GM18526 (cell line): ENCODE results near the gene GPR176.

ENCODE experiments used
- POLR2A ChIP-seq: IDR thresholded peaks from 3 replicates; pipeline ENCODE4 v1.6.1; 2011; ENCODE audit not compliant: insufficient read length; ENCODE audit errors: extremely low read depth

The GPR176 gene

DNA sequence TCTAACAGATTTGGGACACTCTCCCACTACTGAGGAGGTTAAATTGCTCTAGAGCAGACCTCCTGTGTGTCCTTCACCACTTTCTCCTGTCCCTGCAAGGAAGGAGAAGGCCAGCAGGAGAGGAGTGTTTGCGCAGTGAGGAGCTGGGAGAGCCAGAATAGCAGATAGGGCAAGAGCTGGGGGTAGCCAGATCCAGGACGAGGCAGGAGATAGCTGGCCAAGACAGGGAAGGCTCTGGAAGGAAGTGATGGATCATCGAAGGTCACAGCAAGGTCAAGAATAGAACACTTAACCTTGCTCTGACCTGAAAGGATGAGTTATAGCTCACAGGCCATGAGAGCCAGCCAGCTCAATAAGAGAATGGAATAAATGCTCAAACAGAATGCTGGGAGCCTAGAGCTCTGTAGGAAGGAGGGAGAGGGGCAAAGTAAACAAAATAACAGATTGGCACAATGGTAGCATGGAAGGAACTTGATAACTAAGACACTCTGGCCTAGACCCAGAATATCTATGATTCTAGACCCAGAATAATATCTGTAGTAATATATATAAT is 99.9 kb downstream of the GPR176 start:
- TF ChIP-seq POLR2A: no peak

DNA sequence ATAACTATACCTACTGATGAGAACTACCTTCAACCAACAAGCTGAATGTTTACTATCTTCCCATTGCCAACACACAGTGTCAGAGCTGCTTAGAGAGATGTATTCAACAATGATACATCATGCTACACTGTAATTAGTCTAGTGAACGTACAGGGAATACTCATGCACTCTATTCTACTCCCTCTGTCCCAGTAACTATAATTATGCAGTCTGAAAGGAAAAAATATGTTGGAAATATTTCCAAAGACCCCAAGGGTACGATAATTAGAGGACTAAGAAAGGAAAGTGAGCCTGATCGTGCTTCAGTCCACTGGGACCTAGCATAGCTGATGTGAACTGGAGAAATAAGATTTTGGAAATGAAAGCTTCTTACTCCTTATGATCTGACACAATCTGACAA is 100.5 kb downstream of the GPR176 start:
- TF ChIP-seq POLR2A: no peak

DNA sequence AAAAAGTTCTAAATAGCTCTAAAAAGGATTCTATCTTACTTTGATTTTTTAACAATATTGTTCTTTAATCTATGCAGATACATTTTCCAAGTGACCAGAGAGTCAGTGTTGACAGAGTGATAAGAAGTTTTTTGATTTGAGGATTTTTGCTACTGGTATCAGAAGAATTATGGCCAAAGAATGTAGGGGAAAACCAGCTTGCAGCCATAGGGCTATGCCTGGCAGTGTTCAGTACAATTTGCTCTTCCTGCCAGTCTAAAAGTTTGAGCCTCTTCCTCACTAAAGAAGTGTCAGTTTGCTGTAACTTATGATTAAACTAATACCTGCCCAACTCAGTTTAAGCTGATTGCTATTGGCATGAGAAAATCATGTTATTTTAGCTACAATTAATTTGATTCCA is 102.2 kb downstream of the GPR176 start:
- TF ChIP-seq POLR2A: no peak

DNA sequence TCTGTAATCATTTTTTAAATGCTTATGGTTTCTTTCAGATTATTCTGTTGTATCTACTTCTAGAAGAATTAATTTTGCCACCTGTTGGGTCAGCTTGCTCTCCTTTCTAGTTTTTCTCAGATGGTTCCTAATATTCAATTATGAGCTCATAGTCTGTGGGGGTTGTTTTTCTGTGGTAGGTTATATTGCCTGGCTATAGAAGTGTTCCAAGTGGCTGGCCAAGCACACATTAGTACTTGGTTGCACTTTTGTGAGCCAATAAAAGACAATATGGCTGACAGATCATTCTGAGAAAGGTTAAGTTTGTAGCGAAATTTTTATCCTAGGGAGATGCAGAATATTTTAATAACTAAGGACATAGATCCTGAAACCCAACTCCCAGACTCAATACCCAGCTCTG is 105.6 kb downstream of the GPR176 start:
- no peak for TF ChIP-seq POLR2A

DNA sequence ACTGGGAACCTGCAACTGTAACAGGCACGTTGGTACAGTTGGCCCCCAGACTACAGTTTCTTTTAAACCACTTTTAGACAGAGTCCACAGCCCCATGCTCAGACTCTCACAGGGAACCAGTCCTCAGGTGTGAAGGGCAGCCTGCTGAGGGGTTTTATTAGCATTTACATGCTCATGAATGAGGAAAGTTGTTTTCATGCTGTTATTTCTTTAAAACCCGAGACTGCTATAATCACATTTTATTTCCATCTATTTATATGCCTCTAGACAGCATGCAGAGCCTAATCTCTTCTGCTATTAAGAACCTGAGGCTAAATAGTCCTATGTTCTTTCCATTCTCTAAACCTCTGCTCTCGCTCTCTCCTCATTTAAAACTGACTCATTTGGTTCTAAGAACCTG is 111.2 kb downstream of the GPR176 start:
- no peak for TF ChIP-seq POLR2A

DNA sequence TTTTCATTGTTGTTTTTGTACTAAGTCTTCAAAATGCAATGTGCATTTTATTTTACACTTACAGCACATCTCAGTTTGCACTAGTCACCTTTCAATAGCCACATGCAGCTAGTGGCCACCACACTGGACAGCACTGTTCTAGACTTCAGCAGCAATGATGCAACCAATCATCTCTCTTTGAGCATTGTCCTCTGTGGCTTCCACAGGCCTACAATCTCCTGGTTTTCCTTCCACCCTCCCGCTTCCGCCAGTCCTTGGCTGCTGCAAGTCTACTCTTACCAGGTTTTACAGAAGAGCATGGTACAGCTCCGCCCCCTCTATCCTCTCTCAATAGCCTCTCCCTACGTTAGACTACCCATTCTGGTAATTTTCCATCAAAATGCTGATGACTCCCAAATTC is 112.3 kb downstream of the GPR176 start:
- no peak for TF ChIP-seq POLR2A

DNA sequence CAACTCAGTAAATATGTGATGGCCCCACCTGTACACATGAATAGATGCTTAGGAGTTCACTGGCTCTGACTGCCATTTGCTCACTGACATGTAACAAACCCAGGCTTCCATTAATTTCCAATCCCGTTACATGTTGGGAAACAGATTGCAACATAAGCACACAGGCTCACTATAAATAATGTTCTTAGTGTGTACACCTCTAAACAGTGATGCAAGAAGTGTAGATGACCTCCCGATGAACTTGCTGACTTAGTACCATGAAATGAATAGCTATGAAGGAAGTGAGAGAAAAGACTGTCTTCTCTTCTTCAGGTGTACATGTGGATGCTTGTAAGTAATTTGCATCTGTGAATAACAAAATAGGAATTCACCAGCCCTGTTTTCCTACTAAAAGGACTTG is 116.0 kb downstream of the GPR176 start:
- TF ChIP-seq POLR2A: no peak

DNA sequence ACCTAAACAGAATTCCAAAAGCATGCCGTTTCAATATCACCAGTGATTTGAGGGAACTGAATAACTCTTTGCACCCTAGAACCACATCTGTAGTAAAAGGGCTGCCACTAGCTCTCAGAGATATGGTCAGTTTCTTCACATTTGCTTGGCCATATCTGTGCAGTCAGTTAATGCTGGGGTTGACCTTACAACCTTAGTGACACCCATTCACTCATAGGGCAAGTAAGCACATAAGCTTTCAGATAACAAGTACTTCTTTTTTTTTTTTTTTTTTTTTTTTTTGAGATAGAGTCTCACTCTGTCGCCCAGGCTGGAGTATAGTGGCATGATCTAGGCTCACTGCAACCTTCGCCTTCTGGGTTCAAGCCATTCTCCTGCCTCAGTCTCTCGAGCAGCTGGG is 117.0 kb downstream of the GPR176 start:
- TF ChIP-seq POLR2A: no peak

DNA sequence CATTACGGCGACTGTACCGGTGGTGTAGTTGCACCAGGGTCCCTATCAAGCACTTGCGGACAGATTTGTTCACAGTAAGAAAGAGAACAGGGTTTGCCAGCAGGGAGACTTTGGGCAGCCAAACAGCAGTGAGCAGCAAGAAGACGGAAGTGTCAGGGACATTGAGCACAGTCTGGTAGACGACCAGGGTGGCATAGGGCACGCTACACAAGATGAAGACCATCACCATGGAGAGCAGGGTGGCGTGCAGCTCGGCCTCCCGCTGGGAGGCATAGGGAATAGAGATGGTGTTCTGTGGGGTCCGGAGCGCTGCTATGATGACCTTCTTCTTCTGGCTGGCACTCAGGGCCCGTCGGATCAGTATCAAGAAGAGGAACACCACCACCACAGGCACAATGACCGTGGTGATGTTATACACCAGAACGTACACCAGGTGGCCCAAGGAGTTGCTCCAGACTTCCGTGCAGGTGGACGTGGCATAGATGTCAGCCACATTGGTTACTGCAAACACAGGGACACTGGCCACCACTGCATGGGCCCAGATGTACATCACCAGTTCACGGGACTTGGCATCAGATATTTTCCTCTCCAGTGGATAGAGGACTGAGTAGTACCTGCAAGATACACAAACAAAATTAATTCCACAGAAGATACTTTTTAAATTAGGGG is 118.3 kb downstream of the GPR176 start:
- TF ChIP-seq POLR2A: no peak

DNA sequence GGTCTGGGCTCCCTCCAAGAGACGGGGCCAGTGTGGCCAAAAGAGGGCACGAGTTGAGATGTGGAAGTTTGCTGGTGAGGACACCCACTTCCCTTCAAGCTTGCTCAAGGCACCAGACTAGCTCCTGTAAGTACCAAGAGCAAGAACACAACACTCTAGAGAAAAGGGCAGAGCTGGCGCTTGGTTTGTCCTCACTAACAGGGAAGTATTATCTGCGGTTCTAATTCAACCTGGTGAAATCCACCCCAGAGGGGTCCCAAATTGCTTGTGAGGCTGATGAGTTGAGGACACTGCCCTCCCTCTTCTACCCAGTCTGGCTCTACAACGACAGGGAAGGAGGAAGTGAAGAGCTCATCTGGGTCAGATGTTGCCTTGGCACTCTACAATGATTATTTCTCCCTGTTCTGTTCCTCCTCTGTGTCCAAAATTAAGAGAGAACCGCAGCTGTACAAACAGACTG is 120.5 kb downstream of the GPR176 start:
- TF ChIP-seq POLR2A: no peak

DNA sequence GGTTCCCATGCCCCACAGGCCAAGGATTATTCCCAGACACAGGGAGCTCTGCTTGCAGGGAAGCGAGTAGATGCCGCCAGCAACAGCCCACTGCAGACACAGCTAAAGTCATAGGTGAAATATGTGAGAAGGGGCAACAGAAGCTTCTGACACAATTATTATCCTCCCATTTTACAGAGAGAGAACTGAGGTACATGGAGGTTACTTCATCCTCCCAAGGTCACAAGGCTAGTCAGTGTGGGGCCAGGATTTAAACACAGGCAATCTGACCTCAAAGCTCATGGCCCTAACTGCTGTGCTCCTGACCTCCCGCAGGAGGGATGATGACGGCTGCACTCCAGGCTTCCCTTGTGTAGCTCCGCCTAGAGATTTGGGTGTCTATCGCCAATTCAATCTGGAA is 121.7 kb downstream of the GPR176 start:
- TF ChIP-seq POLR2A: no peak

DNA sequence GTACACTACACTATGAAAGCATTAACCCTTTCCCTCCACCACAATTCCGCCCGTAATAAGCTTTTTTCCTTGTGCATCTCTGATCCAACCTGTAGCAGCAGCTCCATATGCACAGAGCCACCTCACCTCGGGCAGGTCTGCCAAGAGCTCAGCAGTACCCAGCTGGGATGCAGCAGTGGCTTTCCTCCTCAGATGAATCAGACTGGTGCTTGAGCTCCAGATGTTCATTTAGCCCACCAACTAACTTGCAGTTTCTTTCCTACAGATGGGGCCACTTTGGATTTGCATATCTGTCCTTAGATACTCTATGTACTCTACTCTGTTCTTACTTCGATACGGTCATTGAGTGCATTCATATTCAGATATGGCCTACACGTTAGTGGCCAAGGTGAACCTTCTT is 122.7 kb downstream of the GPR176 start:
- no peak for TF ChIP-seq POLR2A

DNA sequence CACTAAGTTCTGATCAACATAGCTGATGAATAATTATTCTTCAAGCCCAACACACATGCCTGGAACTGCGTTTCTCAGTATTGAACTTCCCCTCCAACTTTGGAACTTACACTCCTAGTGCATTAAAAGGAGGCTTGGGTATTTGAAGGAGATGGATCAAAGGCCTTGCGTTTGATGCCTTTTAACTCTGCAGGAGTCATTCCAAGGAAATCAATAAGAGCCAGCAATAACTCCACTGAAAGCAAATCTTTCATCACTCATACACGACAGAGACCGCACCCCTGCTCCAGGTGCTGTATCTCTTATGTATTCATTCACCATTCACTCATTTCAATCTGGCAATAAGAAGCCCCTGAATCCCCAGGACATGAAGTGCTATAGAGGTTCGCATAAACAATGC is 123.5 kb downstream of the GPR176 start:
- no peak for TF ChIP-seq POLR2A

DNA sequence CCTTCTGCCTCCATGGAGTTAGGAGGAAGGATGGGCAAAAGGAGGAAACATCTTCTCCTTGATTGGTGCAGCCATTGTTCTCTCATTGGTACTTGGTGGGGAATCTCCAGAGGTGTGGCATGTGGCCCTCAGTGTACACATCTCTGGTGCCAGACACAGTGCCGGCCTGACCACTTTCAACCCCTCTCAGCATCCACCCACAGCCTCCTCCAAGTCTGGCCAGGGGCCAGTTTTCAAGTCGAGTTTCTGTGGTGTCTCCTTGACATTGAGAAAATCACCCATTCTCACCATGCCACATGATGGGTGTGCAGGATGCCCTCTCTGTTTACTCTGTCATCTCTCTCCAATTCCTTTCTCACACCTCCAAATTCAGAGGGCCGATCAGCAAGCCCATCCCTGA is 124.6 kb downstream of the GPR176 start:
- no peak for TF ChIP-seq POLR2A

DNA sequence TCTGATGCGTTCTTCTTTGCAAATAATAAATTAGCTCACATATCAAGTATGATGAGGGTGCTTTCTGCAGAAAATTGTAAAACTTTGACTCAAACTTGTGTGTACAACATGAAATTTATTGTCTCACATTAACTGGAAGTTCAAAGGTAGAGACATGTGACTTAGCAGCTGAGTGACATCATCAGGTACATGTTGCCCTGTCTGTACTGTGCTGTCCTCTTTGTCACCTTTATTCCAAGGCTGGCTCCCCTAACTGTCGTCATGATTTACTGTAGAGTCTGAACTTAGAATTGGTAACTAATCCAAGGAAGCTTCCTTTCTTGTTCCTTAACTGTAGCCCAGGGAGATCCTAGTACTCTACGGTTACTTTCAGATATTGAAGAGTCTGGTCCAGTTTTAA is 125.1 kb downstream of the GPR176 start:
- no peak for TF ChIP-seq POLR2A

DNA sequence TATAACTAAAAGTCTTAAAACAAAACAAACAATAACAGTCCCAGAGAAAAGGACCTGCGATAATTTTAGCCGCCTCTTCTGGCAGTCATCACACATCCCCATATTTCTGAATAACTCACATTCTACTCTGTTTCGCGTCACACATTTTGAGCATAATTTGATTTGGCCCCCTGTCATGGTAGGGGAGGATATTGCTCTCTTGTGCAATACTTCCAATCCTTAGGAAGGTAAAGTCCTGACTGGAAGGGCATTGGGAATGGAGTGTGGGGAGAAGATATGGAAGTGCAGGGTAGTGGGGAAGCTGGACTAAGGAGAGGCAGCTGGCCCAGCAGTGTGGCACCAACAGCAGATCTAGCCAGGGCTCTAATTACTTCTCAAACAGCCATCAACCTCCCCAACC is 126.1 kb downstream of the GPR176 start:
- TF ChIP-seq POLR2A: no peak

DNA sequence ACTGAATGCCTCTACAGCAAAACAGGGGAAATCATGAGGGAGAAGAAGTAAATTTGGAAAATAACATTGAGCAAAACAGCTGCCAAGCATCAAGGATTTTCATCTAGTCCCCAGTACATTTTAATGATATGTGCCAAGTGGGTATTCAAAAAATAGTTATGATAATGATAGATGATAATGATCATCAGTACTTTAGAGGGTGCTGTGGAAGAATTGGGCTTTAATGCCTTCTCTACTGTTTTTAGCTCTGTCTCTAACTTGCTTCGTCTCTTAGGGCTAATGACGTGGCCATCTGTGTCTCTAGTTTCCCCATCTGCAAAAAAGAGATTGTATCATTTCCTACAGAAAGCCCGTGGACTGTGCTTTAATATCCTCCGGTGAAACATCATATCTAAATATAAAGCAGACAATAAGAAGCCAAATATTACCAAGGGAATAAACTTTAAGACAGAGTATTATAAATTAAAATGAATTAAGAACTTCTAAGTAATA is 127.2 kb downstream of the GPR176 start:
- no peak for TF ChIP-seq POLR2A

DNA sequence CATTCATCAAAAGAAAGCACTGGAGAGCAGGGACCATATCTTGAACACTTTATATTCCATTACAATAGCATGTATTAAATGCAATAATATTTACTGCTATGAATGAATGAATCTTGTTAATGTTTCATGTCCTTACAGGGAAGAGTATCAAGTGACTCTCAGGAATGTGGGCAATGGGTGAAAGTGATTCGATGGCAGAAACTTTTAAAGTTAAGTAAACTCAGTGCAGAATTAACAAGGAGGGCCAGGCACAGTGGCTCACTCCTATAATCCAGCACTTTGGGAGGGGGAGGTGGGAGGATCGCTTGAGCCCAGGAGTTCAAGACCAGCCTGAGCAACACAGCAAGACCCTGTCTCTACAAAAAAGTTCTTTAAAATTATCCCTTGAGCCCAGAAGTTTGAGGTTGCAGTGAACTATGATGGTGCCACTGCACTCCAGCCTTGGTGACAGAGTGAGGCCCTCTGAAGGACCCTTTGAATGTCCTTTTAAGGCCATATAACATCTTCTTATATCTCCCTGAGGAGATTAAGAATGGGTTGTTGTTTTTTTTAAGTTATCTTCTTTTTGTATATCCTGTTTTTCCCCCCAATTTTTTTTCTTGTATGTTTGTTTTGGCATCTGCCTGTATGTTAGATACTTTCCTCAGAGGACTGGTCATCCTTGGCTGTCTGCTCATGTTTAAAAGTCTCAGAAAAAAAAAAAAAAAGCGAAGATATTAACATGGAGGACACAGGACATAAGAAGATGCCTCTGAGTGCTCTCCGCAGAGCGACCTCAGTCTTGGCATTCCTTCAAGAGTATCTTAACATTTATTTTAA is 127.8 kb downstream of the GPR176 start:
- no peak for TF ChIP-seq POLR2A
